HCT116 (cell line): ENCODE results near the gene COX18. TPM values are rescaled to one million over a fixed set of nuclear protein-coding genes. Genes with fewer than 3 reads are reported as not detected.
A peak's percentile ranks its signal among the peaks of the same experiment; 100 is the strongest.

Source experiments
- ATAC-seq: fragments of 200-7000 bp; cut with Tn5 transposase; 2 replicates; pipeline ENCODE4 v1.9.1; 2020; ENCODE audit warnings: mild to moderate bottlenecking, moderate library complexity
- BruUV-seq: library from RNA; stranded (reverse); fragments of 400-500 nt; replicated peaks from 2 replicates; lab custom pipeline; 2021; lab: Mats Ljungman, UMichigan
- CTCF ChIA-PET: fragments of 300-600 bp; sonication (Branson Sonifier 250); formaldehyde crosslinking; loops from one replicate; lab custom pipeline; 2021; ENCODE audit warnings: antibody characterized with exemption; lab: Charles Lee
- POLR2A ChIA-PET: fragments of 300-600, 350-600 bp; sonication (Branson Sonifier 250); formaldehyde crosslinking; loops from one replicate; lab custom pipeline; 2021; ENCODE audit warnings: antibody characterized with exemption; lab: Charles Lee
- RAD21 ChIA-PET, 2 experiments: fragments of 300-600 bp; sonication (Branson Sonifier 250); formaldehyde crosslinking; loops; one replicate each; lab custom pipeline; 2023; ENCODE audit warnings: low total read pairs in 2 of 2; ENCODE audit not compliant: uncharacterized antibody in 2 of 2, unreplicated experiment in 2 of 2, low non-redundant PET in 1 of 2; lab: Charles Lee
- DNase-seq: peaks from one replicate; pipeline ENCODE4 v3.0.0-alpha.2; 2010; ENCODE audit warnings: low read depth, low spot score
- H2AFZ ChIP-seq: fragments of 200-600 bp; shearing (Covaris generic), sonication (generic); 2 replicates; pipeline ENCODE4 v1.6.1; 2017; ENCODE audit warnings: low read depth, mixed run types, mixed read lengths, antibody characterized with exemption, low read length; ENCODE audit not compliant: poor library complexity, severe bottlenecking
- H3K27ac ChIP-seq: 2 replicates; pipeline ENCODE4 v1.5.1; 2012; ENCODE audit warnings: low read depth, low read length
- H3K27me3 ChIP-seq: fragments of 200-600 bp; sonication (generic); 2 replicates; pipeline ENCODE4 v1.6.1; 2016; ENCODE audit warnings: mixed run types, low read length, mixed read lengths; ENCODE audit not compliant: insufficient read depth
- H3K36me3 ChIP-seq, 2 experiments: fragments of 200-500 bp in 1 of 2; fragments of 200-600 bp in 1 of 2; sonication (Bioruptor generic) in 1 of 2; sonication (generic) in 1 of 2; 2 replicates each; pipeline versions ENCODE4 v1.5.1 to v1.6.1; 2014 to 2016; ENCODE audit warnings: low read length in 2 of 2, inconsistent platforms in 1 of 2, mixed read lengths in 1 of 2, mixed run types in 1 of 2; ENCODE audit not compliant: insufficient read depth in 2 of 2, control insufficient read depth in 1 of 2
- H3K4me1 ChIP-seq, 2 experiments: fragments of 200-600 bp in 1 of 2; sonication (generic) in 1 of 2; 2 replicates each; pipeline versions ENCODE4 v1.5.1 to v1.6.1; 2012 to 2017; ENCODE audit warnings: low read length in 2 of 2, inconsistent platforms in 1 of 2, mild to moderate bottlenecking in 1 of 2, mixed read lengths in 1 of 2, mixed run types in 1 of 2, moderate library complexity in 1 of 2; ENCODE audit not compliant: insufficient read depth in 2 of 2, control insufficient read depth in 1 of 2
- H3K4me2 ChIP-seq: fragments of 200-600 bp; sonication (generic); 2 replicates; pipeline ENCODE4 v1.6.1; 2017; ENCODE audit warnings: mixed run types, low read length, mixed read lengths
- H3K4me3 ChIP-seq, 2 experiments: fragments of 200-600 bp in 1 of 2; sonication (generic) in 1 of 2; replicated peaks in 1 of 2; 2 replicates each; pipeline ENCODE4 v1.5.1; 2011 to 2016; ENCODE audit warnings: low read length in 2 of 2, control low read depth in 1 of 2, low read depth in 1 of 2, mild to moderate bottlenecking in 1 of 2, mixed read lengths in 1 of 2, mixed run types in 1 of 2
- H3K79me2 ChIP-seq: fragments of 200-600 bp; sonication (generic); 2 replicates; pipeline ENCODE4 v1.6.1; 2017; ENCODE audit warnings: mild to moderate bottlenecking, mixed run types, low read length, moderate library complexity, mixed read lengths; ENCODE audit not compliant: insufficient read depth
- H3K9ac ChIP-seq: fragments of 200-600 bp; sonication (generic); 2 replicates; pipeline ENCODE4 v1.6.1; 2016; ENCODE audit warnings: low read length, mixed read lengths
- H3K9me2 ChIP-seq: fragments of 200-600 bp; sonication (generic), shearing (Covaris generic); 2 replicates; pipeline ENCODE4 v1.6.1; 2017; ENCODE audit warnings: mixed run types, mild to moderate bottlenecking, moderate library complexity; ENCODE audit not compliant: insufficient read depth
- H3K9me3 ChIP-seq, 2 experiments: fragments of 200-500 bp in 1 of 2; fragments of 200-600 bp in 1 of 2; sonication (Bioruptor generic) in 1 of 2; sonication (generic) in 1 of 2; 2 replicates each; pipeline ENCODE4 v1.6.1; 2014 to 2017; ENCODE audit warnings: low read length in 2 of 2, mixed read lengths in 2 of 2, inconsistent platforms in 1 of 2, low read depth in 1 of 2, mild to moderate bottlenecking in 1 of 2, mixed run types in 1 of 2, moderate library complexity in 1 of 2; ENCODE audit not compliant: control insufficient read depth in 1 of 2, insufficient read depth in 1 of 2
- H4K20me1 ChIP-seq: fragments of 200-600 bp; sonication (generic), shearing (Covaris generic); 2 replicates; pipeline ENCODE4 v1.6.1; 2017; ENCODE audit warnings: mixed run types, mild to moderate bottlenecking, moderate library complexity; ENCODE audit not compliant: insufficient read depth
- CBX3 ChIP-seq: IDR thresholded peaks from 2 replicates; pipeline ENCODE4 v1.6.1; 2012; ENCODE audit warnings: low read depth
- EGR1 ChIP-seq: IDR thresholded peaks from 2 replicates; pipeline ENCODE4 v1.6.1; 2012; ENCODE audit warnings: low read depth
- EZH2 ChIP-seq: fragments of 200-600 bp; sonication (generic); IDR thresholded peaks from 2 replicates; pipeline ENCODE4 v1.6.1; 2017; ENCODE audit warnings: antibody characterized with exemption, mixed run types
- EZH2phosphoT487 ChIP-seq: fragments of 200-600 bp; IDR thresholded peaks from 2 replicates; pipeline ENCODE4 v1.6.1; 2018; ENCODE audit warnings: antibody characterized with exemption, borderline replicate concordance
- JUND ChIP-seq: IDR thresholded peaks from 2 replicates; pipeline ENCODE4 v1.6.1; 2012
- POLR2A ChIP-seq: IDR thresholded peaks from 2 replicates; pipeline ENCODE4 v1.7.0; 2011; ENCODE audit warnings: borderline replicate concordance; ENCODE audit not compliant: insufficient read depth, insufficient read length; ENCODE audit errors: extremely low read depth
- RAD21 ChIP-seq: IDR thresholded peaks from 2 replicates; pipeline ENCODE4 v1.6.1; 2012; ENCODE audit warnings: low read depth, mild to moderate bottlenecking
- SRF ChIP-seq: IDR thresholded peaks from 2 replicates; pipeline ENCODE4 v1.6.1; 2012; ENCODE audit warnings: low read depth
- YY1 ChIP-seq: IDR thresholded peaks from 2 replicates; pipeline ENCODE4 v1.6.1; 2011; ENCODE audit warnings: low read length, low read depth, moderate library complexity, mild to moderate bottlenecking; ENCODE audit not compliant: insufficient replicate concordance; ENCODE audit errors: extremely low read depth
- intact Hi-C: fragments of 100-400 bp; cut with micrococcal nuclease; formaldehyde crosslinking; loops from 2 replicates; pipeline ENCODE4 v1.10.0; 2022
- total RNA-seq: library from RNA; stranded (reverse); gene quantifications from one replicate; pipeline ENCODE4 v1.2.1, GENCODE V29; 2021; ENCODE audit not compliant: unreplicated experiment
- TF ChIP-seq, protein P1 (sequence below), 3 experiments: fragments of 200-600 bp in 1 of 3; sonication (generic) in 1 of 3; IDR thresholded peaks in 2 of 3; conservative IDR thresholded peaks in 1 of 3; 2 replicates each; pipeline ENCODE4 v1.5.1; 2012 to 2017; ENCODE audit warnings: low read depth in 2 of 3, low read length in 2 of 3, antibody characterized with exemption in 1 of 3, borderline replicate concordance in 1 of 3, control low read depth in 1 of 3, mild to moderate bottlenecking in 1 of 3, mixed read lengths in 1 of 3, mixed run types in 1 of 3, moderate library complexity in 1 of 3; ENCODE audit not compliant: insufficient read depth in 1 of 3
- TF ChIP-seq, protein P2 (sequence below): IDR thresholded peaks from 2 replicates; pipeline ENCODE4 v1.6.1; 2012; ENCODE audit warnings: low read depth

The COX18 gene
- total RNA-seq, 1 experiment from 2014 or later = 12.5 TPM

DNA sequence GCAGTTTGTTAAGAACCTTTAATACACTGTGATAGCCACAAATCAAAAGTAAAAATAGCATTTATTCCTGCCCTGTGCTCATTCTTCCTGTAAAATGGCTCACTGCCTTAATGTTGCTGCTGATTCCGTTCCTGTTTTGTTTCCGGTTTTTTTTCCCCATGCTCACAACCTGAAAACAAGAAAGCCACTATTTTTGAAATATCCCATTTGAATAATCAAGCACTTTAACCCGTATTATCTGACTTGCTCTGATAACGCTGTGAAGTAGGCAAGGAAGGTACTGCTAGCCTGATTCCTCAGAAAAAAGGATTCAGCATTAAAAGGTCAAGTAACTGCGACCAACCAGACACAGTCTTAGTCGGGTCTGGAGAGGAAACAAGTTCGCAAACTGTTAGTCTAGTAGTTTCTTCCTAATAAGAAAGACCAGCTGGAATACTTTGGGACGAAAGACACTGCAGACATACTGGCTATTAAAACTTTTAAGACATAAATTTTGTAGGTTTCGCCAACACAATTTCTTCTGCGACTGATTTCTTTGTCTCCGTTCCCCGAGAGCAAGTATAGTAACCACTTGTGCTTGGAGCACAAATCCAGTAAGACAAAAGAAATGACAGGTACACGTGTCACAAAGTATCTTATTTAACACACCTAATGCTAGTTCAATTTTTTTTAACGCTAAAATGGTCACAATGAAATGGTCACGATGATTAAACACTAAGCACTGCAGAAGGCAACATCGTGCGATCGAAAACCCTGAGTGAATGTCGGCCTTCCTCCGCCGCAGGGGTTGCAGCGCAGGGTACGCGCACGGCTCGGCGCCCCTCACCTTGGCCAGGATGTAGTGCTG, 802 bp downstream of the COX18 start:
- Histone ChIP-seq H3K4me3 (peak overlapping the region; percentile 82 to 90), H3K27ac (peak overlapping the region; percentile 78), H3K27me3 (no peaks in the 10 kb centered on the region), H4K20me1 (no peaks in the 10 kb centered on the region), H3K9ac (peak overlapping the region; percentile 88), H3K4me1 (peaks cover 4 to 15% of the 10 kb centered on the region in 2 experiments; a peak in 3 of 4 replicates), H3K4me2 (peak overlapping the region; percentile 86), H3K36me3 (no peaks in the 10 kb centered on the region; a peak in 1 of 4 replicates), H3K79me2 (peaks cover 13% of the 10 kb centered on the region), H2AFZ (no peak overlapping the region), H3K9me3 (no peaks in the 10 kb centered on the region), H3K9me2 (no peaks in the 10 kb centered on the region)
- TF ChIP-seq, protein P1, sequence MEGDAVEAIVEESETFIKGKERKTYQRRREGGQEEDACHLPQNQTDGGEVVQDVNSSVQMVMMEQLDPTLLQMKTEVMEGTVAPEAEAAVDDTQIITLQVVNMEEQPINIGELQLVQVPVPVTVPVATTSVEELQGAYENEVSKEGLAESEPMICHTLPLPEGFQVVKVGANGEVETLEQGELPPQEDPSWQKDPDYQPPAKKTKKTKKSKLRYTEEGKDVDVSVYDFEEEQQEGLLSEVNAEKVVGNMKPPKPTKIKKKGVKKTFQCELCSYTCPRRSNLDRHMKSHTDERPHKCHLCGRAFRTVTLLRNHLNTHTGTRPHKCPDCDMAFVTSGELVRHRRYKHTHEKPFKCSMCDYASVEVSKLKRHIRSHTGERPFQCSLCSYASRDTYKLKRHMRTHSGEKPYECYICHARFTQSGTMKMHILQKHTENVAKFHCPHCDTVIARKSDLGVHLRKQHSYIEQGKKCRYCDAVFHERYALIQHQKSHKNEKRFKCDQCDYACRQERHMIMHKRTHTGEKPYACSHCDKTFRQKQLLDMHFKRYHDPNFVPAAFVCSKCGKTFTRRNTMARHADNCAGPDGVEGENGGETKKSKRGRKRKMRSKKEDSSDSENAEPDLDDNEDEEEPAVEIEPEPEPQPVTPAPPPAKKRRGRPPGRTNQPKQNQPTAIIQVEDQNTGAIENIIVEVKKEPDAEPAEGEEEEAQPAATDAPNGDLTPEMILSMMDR (IDR thresholded peaks at IDR 0.05 in 2 of 3, conservative IDR thresholded peaks at IDR 0.05 in 1 of 3; ENCODE audit: borderline replicate concordance in 1 of 3, insufficient read depth in 1 of 3, low read depth in 2 of 3, low read length in 2 of 3) = 0 out of 6 replicates have a peak, but pooled peaks of 1 of the 3 experiments have one; percentile 7
- TF ChIP-seq YY1 (no peak), POLR2A (no peak)
- ChIA-PET CTCF (no interaction called here), RAD21 (no interaction called here), POLR2A (no interaction called here)
- intact Hi-C loops = loop anchor here (1.0 kb wide), 1 partner anchor 190 kb away; the partner anchor contains the start of gene ANKRD17
- BruUV-seq = TSS peak; percentile 71
- ATAC-seq = 0 out of 2 replicates have a peak, but pooled peaks have one; percentile 0
- no peak for DNase-seq

DNA sequence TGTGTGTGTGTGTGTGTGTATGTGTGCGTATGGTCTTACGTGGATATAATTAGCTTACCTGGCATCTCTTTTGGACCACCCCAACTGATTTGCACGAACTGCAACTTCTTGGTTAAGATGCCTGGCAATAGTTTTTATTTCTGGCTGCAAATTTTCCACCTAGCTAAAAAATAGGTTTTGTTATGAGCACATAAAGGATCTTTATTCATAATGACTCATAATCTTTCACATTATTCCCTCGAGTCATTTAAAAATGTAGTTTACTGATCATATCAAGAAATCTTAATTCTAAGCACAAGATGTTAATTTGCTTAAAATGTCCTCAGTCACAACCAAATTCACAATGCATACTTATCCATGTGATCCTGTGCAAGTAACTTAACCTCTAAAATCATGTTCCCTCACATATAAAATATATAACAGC, 1.5 kb downstream of the COX18 start:
- intact Hi-C loops = no loop called here
- peak overlapping the region; percentile 88 for H3K9ac ChIP-seq
- peaks cover 4 to 15% of the 10 kb centered on the region in 2 experiments; a peak in 3 of 4 replicates for H3K4me1 ChIP-seq
- H3K27me3 ChIP-seq = no peaks in the 10 kb centered on the region
- no TSS peak for BruUV-seq
- no peaks in the 10 kb centered on the region for H4K20me1 ChIP-seq
- no peaks in the 10 kb centered on the region for H3K9me2 ChIP-seq
- DNase-seq (no peak), ATAC-seq (no peak)
- peak overlapping the region; percentile 82 to 90 for H3K4me3 ChIP-seq
- no peaks in the 10 kb centered on the region for H3K9me3 ChIP-seq
- ChIA-PET CTCF (no interaction called here), POLR2A (no interaction called here), RAD21 (no interaction called here)
- peaks cover 13% of the 10 kb centered on the region for H3K79me2 ChIP-seq
- H3K27ac ChIP-seq = peak overlapping the region; percentile 78; the same call in 1 of the 2 replicates
- H3K36me3 ChIP-seq = no peaks in the 10 kb centered on the region
- H2AFZ ChIP-seq = no peak overlapping the region
- H3K4me2 ChIP-seq = peak overlapping the region; percentile 86
- TF ChIP-seq EGR1 = no peak
- no peak for TF ChIP-seq RAD21
- TF ChIP-seq EZH2phosphoT487 = no peak
- no peak for TF ChIP-seq SRF
- TF ChIP-seq CBX3 = no peak
- TF ChIP-seq EZH2 = no peak
- TF ChIP-seq POLR2A = no peak
- TF ChIP-seq JUND = no peak
- TF ChIP-seq, protein P2, sequence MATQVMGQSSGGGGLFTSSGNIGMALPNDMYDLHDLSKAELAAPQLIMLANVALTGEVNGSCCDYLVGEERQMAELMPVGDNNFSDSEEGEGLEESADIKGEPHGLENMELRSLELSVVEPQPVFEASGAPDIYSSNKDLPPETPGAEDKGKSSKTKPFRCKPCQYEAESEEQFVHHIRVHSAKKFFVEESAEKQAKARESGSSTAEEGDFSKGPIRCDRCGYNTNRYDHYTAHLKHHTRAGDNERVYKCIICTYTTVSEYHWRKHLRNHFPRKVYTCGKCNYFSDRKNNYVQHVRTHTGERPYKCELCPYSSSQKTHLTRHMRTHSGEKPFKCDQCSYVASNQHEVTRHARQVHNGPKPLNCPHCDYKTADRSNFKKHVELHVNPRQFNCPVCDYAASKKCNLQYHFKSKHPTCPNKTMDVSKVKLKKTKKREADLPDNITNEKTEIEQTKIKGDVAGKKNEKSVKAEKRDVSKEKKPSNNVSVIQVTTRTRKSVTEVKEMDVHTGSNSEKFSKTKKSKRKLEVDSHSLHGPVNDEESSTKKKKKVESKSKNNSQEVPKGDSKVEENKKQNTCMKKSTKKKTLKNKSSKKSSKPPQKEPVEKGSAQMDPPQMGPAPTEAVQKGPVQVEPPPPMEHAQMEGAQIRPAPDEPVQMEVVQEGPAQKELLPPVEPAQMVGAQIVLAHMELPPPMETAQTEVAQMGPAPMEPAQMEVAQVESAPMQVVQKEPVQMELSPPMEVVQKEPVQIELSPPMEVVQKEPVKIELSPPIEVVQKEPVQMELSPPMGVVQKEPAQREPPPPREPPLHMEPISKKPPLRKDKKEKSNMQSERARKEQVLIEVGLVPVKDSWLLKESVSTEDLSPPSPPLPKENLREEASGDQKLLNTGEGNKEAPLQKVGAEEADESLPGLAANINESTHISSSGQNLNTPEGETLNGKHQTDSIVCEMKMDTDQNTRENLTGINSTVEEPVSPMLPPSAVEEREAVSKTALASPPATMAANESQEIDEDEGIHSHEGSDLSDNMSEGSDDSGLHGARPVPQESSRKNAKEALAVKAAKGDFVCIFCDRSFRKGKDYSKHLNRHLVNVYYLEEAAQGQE = no peak
